Measurements from ENCODE around the gene ATL2.

Gene ATL2

DNA sequence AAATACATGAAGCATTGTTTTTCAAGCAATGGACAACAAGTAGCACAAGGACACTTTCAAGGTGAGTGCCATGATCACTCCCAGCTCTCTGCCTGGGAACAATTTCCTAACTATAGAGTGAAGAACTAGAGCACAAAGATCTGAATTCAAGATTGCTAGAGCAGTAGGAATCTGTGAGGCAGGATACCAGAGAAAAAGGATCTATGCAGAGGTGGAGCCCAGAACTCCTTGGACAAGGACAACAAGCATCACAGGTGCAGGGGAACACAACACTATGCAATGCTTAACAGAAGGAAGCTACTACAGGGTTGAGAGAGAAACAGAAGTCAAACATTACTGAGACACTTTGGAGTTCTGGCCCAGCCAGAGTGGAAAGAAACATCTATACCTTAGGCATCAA lies 24.7 kb downstream of the ATL2 start:
- TF ChIP-seq CTCF (IDR thresholded peaks at IDR 0.05; ENCODE audit: low read depth, low read length): no peak

GRCh38 chr2:38345323-38346038 lies 31.6 kb downstream of the ATL2 start:
- no peak for TF ChIP-seq CTCF (IDR thresholded peaks at IDR 0.05; ENCODE audit: low read depth, low read length)
- no peak overlapping the region for H3K4me3 ChIP-seq (ENCODE audit: low read depth, low read length)

More for the DNA sequence above, 24.7 kb downstream of the ATL2 start:
- no peak overlapping the region for H3K4me3 ChIP-seq (ENCODE audit: low read depth, low read length)

DNA sequence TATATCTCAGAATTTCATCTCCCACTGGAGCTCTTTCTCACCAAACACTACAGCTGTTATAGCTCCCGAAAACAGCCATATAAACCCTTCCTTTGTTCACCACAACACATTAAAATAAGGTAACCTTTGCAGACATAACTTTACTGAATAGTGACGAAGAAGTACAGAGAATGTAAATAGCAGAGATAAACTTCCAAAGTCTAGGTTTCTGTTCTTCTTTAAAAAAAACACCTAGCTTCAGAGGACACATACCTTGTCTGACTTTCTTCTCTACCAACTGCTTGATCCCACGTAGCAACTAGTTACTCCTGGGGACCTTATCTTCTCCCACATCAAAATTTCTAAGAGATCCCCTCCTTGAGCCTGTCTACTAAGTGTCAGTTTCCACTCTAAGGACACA lies 32.3 kb downstream of the ATL2 start:
- H3K4me3 ChIP-seq (ENCODE audit: low read depth, low read length): no peak overlapping the region
- no peak for TF ChIP-seq CTCF (IDR thresholded peaks at IDR 0.05; ENCODE audit: low read depth, low read length)

DNA sequence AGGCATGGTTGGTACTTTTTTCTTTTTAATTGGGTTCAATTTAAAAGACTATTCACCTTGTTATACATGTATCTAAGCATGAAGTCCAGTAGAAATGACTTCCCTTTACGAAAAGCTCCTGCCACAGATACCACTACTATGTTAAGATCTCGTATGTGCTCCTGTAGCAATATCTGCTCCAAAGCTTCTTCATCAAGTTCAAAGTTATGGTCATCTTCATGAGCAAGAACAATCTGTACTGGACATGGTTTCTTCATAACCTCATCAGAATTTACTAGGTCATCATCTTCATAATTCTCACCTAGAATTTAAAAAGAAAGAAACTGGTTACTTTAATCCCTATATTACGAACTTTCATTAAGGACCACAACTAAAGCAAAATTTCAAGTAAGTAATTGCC lies 33.9 kb downstream of the ATL2 start:
- H3K4me3 ChIP-seq (ENCODE audit: low read depth, low read length): no peak overlapping the region
- TF ChIP-seq CTCF (IDR thresholded peaks at IDR 0.05; ENCODE audit: low read depth, low read length): no peak

- no peak overlapping the region for H3K4me3 ChIP-seq (ENCODE audit: low read depth, low read length)
- no peak for TF ChIP-seq CTCF (IDR thresholded peaks at IDR 0.05; ENCODE audit: low read depth, low read length)
These were observed 40.5 kb downstream of the ATL2 start for GRCh38 chr2:38336621-38337020.

GRCh38 chr2:38330754-38331153 lies 46.3 kb downstream of the ATL2 start:
- no peak overlapping the region for H3K4me3 ChIP-seq (ENCODE audit: low read depth, low read length)
- TF ChIP-seq CTCF (IDR thresholded peaks at IDR 0.05; ENCODE audit: low read depth, low read length): no peak

GRCh38 chr2:38327580-38327979 lies 49.5 kb downstream of the ATL2 start:
- H3K4me3 ChIP-seq (ENCODE audit: low read depth, low read length): no peak overlapping the region

More at GRCh38 chr2:38327580-38327979, 49.5 kb downstream of the ATL2 start:
- TF ChIP-seq CTCF (IDR thresholded peaks at IDR 0.05; ENCODE audit: low read depth, low read length): no peak
